GM18519 (cell line): Measurements from ENCODE around the gene NPC2.
"Not testable (repeated sequence)": the region's sequence is repeated elsewhere in the genome, so short reads cannot be mapped to it uniquely, and the experiment has no call there.

ENCODE experiments used
- ATAC-seq: cut with Tn5 transposase; IDR thresholded peaks from one replicate; pipeline ENCODE4 v1.9.1; 2021; ENCODE audit warnings: mild to moderate bottlenecking, moderate library complexity; ENCODE audit not compliant: unreplicated experiment, low FRiP score

The NPC2 gene

DNA sequence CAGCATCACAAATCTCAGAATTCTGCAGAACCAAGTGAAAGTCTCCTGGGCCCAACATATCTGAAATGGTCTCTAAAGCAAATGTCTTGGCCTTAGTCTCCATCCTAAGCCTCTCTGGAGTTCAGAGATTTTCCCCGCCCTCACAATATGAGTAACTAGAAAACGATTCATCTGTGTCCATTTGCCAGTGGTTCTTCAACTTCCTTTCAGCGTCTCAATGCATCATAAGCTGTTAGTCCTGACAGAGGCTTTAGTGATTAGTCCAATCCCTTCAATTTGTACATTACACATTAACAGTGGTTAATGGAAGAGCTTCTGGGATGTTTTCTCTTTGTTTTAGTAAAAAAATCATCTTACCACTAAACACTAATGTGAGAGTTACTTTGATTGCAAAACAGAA, 17.4 kb downstream of the NPC2 start:
- ATAC-seq: no peak

GRCh38 chr14:74474376-74474775, 18.7 kb downstream of the NPC2 start:
- ATAC-seq: no peak

GRCh38 chr14:74472601-74473000, 20.5 kb downstream of the NPC2 start:
- no peak for ATAC-seq

DNA sequence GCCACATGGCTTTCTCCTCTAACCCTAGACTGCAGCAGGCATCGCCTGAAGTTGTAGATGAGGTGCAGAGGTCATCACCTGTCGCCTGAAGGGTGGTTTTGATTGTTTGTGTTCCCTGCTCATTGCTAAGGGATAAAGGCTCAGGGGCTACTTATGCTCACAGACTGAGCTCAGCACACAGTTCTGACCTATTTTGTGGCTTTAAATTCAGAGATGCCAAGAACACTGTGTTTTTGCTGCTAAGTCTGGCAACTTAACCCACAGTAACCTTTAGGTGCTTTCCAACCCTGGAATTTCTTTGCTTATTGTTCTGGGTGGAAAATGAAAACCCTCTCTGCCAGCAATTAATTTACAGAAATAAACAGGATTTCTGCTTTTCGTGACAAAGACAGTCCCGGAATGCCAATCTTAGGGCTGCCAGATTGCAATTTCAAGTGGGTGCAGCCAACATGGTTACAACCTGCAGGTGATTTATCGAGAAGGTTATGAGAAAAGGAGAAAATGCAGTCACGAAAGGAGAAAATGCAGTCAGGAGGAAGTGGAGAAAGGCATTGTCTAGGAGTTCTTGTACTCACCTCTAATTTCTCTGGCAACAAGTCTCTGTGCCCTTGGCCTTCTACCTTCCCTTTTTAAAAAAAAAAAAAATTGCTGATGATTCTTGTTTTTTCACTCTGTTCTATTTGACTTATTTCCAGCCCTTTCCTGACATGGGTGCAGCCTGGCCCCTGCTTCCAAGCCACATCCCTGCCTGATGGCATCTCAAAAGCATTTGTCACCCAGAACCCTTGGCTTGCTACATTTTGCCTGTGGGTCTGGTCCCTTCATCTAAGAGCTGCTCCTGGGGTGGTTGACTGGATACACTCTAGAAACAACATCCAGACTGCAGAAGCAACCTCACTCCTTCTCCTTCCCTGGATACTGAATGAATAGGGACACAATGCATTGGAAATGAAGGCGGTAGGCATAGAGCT, 23.3 kb downstream of the NPC2 start:
- ATAC-seq: no peak

DNA sequence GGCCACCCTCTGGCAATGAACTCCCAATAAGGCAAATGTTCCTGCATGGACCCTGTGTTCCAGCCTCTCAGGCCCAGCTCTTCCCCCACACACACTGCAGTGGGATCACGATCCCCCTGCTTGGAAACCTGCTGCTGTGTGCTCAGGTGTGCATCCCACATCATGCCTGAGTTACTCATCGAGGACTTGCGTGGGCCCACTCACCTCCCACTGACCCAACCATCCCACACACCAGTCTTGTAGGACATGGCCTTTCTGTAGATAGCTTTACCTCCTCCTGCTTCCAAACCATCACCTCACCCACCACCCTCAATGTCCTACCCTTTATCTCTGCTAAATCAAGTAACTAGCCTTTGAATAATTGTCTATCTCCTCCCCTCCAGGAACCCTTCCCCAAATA, 24.6 kb downstream of the NPC2 start:
- no peak for ATAC-seq

DNA sequence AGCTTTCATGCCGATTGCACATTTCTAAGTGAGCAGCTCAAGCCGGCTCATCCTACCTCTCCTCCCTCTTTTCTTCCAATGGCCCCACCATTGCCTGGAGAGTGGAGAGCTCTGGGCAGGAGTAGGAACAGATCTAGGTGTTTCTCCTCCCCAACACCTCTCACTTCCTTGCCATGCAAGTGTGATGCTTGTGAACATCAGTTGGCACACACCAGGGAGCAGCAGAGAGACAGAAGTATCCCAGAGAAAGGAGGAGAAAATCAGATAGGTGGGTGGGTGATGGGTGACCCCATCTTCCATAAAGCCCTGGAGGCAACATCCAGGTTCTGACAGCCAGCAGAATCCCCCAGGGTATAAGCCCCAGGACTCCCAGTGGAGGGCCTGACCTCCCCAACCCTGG, 27.8 kb downstream of the NPC2 start:
- ATAC-seq: no peak

GRCh38 chr14:74464785-74465184, 28.3 kb downstream of the NPC2 start:
- ATAC-seq: no peak

DNA sequence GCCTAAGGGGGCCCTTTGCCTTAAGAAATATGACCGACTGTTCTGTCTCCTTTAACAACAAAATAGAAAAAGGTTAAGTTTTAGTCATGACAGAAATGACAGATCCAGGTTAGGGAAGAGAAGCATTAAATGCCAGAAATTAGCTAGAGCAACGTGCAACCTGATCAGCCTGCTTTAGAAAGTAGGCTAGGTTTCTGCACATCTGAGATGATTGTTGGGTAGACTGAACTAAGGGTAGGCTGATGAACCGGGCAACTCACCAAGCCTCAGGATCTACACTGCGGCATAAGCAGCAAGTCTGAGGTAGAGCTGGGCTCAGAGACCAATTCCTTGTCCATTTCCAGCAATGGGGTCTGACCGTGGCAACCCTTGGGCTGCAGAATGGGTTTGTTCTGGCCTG, 29.4 kb downstream of the NPC2 start:
- no peak for ATAC-seq

- no peak for ATAC-seq
Observed at GRCh38 chr14:74462993-74463392, 30.1 kb downstream of the NPC2 start.

DNA sequence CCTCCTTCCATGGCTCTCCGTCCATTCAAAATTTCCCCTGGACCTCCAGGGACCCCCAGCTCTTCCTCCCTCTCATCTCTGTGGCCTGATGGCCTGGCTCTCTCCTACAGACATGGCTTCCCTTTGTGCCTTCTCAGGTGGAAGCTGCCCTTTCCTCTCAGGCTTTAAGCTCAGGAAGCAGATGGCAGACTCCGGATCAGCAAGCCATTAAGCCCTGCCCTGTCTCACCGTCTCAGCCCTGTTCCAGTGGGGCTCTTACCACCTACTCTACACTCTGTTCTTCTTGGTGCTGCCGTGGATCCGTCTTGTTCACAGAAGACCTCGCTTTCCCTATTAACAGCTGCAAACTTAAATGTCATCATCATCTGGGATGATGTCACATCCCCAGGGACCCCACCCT, 33.1 kb downstream of the NPC2 start:
- no peak for ATAC-seq

GRCh38 chr14:74459289-74459946, 33.7 kb downstream of the NPC2 start:
- no peak for ATAC-seq

GRCh38 chr14:74457565-74457895, 35.6 kb downstream of the NPC2 start:
- no peak for ATAC-seq

DNA sequence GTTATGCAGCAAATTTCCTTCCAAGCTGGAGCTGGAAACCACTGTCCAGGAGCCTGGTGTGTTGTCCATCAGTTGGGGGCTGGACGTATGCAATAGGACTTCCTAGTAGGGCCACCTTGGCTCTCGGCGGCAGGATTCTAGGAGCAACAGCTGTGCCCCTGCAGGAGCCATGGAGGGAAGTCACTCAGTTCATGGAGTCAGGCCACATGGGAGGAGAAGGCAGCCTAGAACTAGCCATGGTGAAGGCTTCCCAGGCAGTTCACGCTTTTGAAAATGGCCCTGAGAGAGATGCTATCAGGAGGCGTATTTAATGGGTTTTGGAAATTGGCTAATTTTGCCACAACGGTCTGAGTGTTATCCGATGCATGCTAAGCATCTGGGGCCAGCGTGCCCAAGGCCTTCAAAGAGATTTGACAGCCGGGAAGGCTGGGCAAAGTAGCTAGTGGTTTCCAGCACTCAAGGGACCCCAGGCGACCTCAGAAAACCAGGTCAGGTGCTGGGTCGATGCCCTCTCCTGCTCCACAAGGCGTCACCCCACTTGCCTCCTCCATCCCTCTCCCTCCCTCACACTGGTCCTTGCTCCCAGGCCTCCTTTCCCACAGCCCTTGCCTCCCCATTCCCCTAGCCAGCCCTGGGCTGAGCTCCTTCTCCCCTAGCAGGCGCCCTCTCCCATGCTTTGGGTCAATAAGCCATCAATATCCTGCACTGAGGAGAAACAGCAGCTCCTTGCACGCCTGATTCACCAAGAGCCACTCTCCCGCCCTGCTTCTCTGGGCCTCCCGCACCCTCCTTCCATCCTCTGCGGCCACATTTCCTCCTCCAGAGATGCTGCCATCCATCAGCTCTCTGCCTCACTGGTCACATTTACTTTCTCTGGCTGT, 36.2 kb downstream of the NPC2 start:
- ATAC-seq: no peak

- ATAC-seq: not testable (repeated sequence)
Observed at GRCh38 chr14:74454397-74454796, 38.7 kb downstream of the NPC2 start.

- no peak for ATAC-seq
Observed at GRCh38 chr14:74444866-74445265, 48.2 kb downstream of the NPC2 start.

DNA sequence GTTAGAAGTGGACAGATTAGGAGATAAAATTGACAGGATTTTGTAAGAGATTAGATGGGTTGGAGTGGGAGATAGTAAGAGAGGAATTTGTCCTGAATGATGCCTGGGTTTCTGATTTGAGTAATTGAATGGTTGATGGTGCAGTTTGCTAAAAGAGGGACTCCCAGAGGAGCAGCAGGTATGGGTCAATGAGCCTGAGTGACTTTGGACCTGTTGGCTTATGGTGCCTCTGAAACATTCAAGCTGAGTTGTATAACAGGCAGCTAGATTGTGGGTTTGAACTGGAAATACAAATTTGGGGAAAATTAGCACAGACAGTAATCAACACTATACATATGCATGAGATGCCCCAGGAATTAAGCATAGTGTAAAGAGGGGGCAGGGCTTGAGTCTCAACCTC, 50.3 kb downstream of the NPC2 start:
- ATAC-seq: no peak

- no peak for ATAC-seq
Observed at GRCh38 chr14:74441113-74441512, 52.0 kb downstream of the NPC2 start.

GRCh38 chr14:74438351-74438915, 54.7 kb downstream of the NPC2 start:
- ATAC-seq: no peak

DNA sequence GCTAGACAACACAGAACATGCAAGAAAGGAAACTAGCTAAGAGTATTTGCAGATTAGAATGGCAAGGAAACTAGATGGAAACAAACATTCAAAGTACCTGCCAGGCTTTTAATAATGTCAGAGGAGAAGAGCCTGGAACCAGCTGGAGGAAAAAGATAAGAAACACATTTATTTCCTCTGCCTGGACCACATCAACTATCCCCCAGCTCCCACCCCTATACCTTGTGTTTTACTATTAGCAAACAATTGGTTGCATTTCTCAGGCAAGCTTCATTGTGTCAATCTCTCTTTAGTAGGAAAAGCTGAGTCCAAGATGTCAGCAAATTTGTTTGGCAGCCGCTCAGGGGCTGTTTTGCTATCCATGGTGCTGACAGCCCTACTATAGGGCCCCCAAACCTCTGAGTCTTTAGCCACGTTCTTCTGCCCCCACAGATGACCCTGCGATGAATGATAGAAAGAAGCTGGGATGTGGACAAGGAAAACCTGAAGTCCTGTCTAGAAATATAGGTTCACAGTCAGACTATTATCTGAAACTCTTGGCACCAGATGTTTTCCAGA, 55.5 kb downstream of the NPC2 start:
- ATAC-seq: no peak

GRCh38 chr14:74434294-74434693, 58.8 kb downstream of the NPC2 start:
- no peak for ATAC-seq
